SHP77 (cell line): ENCODE measurements around the gene WWOX.

Experiments
- DNase-seq, 2 experiments: peaks; one replicate each; lab custom pipeline; 2025; lab: John Stamatoyannopoulos, UW

Gene WWOX

DNA sequence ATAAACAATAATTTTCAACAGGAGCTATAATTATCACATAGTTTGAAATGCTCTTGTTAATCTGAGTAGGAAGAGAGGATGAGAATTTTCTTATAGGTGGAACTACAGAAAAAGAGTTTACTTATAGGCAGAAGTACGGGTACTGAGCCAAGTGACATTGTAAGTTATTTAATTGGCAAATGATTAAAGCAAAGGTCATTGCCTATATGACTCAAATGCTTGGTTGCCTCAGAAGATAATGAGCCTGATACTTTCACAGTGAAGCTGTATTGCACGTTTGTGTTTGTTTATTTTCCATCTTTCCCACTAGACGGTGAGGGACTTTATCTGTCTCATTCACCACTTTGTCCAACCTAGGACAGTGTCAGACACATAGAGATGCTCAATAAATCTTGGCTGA, 751.8 kb downstream of the WWOX start:
- no peak for DNase-seq

- no peak for DNase-seq
Measured at GRCh38 chr16:78852081-78852635, 752.7 kb downstream of the WWOX start.

GRCh38 chr16:78862022-78862421, 762.6 kb downstream of the WWOX start:
- DNase-seq, result no peak

DNA sequence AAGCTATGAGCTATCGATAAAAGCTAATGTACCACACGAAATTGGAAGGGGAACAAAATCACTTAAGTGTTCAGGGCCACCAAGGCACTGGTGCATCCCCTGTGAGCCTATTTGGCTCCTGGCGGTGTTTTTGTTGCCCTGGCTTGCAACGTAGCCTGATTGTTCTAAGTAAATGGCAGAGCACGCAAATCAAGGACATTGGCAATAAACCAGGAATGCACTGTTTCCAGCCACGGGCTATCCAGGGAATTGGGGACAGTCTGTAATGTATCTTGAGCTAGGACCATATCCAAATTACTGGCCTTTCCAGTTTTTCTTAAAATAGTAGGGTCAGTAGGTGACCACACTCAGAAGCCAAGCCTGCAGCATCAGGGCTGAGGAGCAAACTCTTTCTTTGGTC, 767.1 kb downstream of the WWOX start:
- DNase-seq, result no peak

- DNase-seq, result no peak
Measured at GRCh38 chr16:78869492-78869891, 770.0 kb downstream of the WWOX start.

DNA sequence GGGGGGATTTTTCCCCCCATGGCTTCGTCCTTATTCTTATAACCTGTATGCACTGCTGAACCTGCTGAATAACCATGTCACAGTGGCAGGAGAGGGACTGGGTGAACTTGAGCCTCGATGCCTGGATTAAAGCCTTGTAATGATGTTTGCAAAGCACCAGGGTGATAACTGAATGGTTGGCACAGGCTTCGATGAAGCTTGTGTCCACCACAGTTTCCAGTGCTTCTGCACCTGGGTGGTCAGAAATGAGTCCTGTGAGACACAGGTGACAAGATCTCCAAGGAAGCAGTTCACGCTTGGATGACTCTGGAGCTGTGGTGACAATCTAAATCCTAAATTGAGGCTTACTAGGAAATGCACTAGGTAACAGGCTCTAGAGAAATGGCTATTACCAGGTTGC, 771.8 kb downstream of the WWOX start:
- no peak for DNase-seq

GRCh38 chr16:78876671-78877070, 777.2 kb downstream of the WWOX start:
- DNase-seq, result no peak

- DNase-seq, result no peak
Measured at GRCh38 chr16:78877114-78877655, 777.7 kb downstream of the WWOX start.

DNA sequence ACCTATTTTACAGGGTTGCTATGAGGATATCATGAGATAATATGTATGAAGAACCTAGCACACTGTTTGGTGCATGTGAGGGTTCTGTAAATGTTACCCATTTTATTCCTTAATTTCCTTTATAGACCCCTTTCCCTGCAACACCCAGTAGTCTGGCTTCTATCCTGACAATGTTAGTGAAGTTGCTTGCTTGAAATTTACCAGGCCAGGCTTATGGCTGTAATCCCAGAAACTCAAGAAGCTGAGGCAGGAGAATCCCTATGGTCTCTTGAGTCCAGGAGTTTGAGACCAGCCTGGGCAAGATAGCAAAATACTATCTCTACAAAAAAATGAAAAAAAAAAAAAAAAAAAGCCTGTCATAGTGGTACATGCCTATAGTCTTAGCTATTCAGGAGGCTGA, 779.1 kb downstream of the WWOX start:
- no peak for DNase-seq

DNA sequence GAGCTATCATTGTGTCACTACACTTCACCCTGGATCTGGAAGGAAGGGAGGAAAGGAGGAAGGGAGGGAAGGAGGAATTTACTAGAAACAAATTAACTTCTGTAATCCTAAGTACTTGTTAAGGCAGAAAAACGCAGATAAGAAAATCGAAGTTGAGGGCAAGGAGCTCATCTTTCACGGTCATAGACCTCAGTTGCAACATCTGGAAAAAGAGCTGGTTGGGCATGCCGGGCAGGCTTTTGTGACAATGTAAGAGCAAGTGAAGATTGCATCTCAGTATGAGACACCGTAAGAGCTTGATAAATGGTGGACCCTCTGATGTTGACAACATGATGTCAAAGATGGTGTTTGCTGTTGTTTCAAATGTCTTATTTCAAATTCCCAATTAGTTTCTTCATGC, 779.6 kb downstream of the WWOX start:
- DNase-seq, result no peak

- DNase-seq, result no peak
Measured at GRCh38 chr16:78882150-78882549, 782.7 kb downstream of the WWOX start.

DNA sequence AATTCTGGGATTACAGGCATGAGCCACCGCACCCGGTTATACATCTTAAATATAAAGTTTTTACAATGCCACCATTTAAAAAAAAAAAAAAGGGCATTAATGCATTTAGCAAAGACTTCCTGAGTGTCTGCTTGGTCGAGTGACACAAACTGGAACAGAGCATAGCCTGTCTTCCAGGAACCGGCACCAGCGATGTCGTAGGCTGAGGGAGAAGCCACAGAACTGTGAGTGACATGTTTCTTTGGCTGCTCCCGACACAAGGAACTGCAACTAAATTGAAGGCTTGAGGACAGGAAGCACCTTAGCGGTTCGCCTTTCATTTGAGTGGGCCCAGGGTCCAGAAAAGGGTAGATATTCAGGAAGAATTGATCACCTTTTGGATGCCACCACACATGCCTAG, 783.3 kb downstream of the WWOX start:
- no peak for DNase-seq

DNA sequence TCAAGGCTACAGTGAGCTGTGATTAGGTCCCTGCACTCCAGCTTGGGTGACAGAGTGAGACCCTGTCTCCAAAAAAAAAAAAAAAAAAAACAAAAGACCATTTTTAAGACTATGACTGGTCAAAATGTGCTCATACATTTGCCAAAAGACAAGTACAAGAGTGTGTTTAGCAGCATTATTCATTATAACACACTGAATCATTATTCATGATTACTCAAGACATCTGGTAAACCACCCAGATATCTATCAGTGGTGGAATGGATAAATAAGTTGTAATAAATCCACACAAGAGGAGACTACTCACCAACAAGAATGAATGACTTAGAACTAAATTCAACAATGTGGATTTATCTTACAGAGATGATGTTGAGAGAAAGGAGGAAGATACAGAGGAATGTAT, 784.8 kb downstream of the WWOX start:
- DNase-seq, result no peak

- no peak for DNase-seq
Measured at GRCh38 chr16:78889346-78889745, 789.9 kb downstream of the WWOX start.

- DNase-seq, result no peak
Measured at GRCh38 chr16:78890373-78890895, 791.0 kb downstream of the WWOX start.

DNA sequence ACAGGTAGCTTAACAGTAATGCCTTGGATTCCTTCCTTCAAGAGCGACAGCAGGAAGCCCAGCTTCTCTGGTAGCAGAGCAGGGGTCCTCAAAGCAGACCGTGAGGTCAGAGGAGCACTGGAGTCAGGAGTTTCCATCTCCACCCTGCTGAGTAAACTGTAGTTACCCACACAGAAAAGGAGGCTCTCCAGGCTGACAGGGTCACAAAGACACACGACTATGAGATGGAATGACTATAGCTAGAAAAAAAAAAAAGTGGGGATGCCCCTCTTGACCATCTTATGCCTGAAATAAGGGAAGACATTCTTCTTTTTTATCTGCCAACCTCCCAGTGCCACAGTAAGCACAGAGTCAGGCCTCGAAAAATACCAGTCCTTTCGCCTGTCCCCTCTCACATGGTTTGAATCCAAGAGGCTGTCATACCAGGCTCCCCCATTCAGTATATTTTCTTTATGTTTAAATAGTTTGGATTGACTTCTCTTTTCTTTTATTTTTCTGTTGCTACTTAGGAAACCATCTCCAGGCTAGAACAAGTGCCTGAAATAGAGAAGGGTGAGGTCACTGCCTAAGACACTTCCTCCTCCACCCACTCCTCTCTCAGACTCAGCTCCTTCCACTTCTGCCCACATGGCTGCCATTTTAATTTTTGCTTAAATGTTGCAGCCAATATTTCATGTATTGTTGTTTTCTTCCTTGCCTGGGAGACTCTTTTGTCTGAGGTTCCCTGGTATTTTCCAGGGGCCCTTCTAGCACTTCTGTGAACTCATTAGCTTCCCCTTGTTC, 793.7 kb downstream of the WWOX start:
- no peak for DNase-seq

DNA sequence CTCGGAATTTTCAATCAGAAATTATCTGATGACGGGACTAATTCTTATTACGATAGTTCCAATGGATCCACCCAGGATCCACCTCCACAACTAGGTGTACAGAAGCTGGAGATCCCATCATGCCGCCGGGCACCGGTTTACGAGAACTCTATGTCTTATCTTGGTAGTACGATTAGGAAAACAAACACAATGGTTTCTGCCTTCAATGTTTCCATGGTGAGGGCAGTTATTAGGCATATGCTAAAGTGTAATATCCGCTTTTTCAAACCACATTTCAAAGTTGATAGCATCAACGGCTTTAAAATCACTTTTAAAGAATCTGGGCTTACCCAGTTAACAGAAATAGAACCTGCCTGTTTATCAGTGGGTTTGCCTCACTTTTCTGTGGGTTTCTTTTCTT, 795.4 kb downstream of the WWOX start:
- DNase-seq, result no peak

DNA sequence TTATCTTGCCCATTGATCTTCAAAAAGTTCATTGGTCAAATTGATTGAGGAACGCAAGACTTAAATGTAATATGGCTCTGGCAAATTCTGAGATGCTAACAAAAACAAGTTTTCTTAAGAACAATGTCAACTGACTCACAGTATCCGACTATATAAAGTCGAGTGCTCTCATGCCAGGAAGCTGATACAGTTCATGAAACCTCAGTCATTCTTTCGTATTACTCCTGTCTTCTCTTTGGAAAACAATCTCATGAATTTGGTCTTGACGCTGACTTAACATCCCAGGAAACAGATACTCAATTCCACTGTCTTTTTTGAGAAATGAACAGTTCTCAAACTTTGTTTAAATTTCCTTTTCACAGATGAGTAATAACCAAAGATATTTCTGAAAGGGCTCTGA, 796.2 kb downstream of the WWOX start:
- DNase-seq, result no peak

DNA sequence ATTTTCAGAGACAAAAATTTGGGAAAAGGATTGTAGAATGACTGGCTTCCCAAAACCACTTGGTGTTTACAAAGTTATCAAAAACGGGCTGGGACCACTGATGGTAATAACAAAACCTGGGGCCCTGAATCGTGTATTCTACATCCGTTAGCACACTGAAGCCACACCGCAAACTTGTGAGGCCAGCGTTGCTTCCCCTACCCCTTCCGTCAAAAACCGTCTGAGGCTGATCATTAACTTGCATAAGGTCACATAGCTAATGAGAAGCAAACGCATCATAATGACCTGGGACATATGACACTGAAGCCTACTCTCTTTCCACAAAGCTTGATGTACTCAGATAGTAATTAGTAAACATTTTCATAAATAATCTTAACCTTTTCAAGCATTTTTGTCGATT, 796.8 kb downstream of the WWOX start:
- no peak for DNase-seq

DNA sequence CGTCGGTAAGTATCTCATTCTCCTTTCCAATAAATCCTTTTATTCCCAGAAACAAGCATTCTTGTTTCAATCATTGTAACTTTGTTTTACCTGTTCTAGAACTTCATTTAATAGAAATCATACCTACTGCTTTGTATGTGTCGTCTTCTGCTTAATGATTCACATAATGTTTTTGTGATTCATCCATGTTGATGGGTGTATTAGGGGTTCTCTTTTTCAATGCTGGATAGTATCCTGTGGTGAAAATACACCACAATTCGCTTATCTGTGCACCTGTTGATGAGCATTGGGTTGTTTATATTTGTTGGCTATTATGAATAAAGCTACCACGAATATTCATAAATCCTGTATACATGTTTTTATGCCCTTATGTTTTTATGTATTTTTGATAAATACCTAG, 797.8 kb downstream of the WWOX start:
- no peak for DNase-seq

- no peak for DNase-seq
Measured at GRCh38 chr16:78900044-78900811, 800.8 kb downstream of the WWOX start.

- no peak for DNase-seq
Measured at GRCh38 chr16:78900966-78901365, 801.5 kb downstream of the WWOX start.

GRCh38 chr16:78902321-78902720, 802.9 kb downstream of the WWOX start:
- DNase-seq, result no peak
